RWPE2 (cell line): ENCODE results near the gene TDRD12.

ENCODE experiments used
- ATAC-seq: fragments of 200-7000 bp; cut with Tn5 transposase; 3 replicates; pipeline ENCODE4 v1.9.1; 2021; ENCODE audit warnings: low read depth
- DNase-seq: peaks from one replicate; pipeline ENCODE4 v3.0.0-alpha.2; 2020; ENCODE audit warnings: low spot score
- H3K27ac ChIP-seq: fragments of 450-650 bp; 2 replicates; pipeline ENCODE4 v1.5.1; 2017; ENCODE audit warnings: mild to moderate bottlenecking; ENCODE audit not compliant: poor library complexity, severe bottlenecking
- H3K27me3 ChIP-seq: fragments of 250-450 bp; sonication (Bioruptor Pico); 2 replicates; pipeline ENCODE4 v1.5.1; 2021; ENCODE audit warnings: mild to moderate bottlenecking, moderate library complexity; ENCODE audit not compliant: insufficient read depth, poor library complexity, severe bottlenecking
- H3K36me3 ChIP-seq: fragments of 250-450 bp; sonication (Bioruptor Pico); 2 replicates; pipeline ENCODE4 v1.5.1; 2020; ENCODE audit warnings: low read depth, mild to moderate bottlenecking, moderate library complexity
- H3K4me1 ChIP-seq: fragments of 250-450 bp; sonication (Bioruptor Pico); 2 replicates; pipeline ENCODE4 v1.5.1; 2021; ENCODE audit warnings: mild to moderate bottlenecking, moderate library complexity; ENCODE audit not compliant: insufficient read depth, poor library complexity, severe bottlenecking
- H3K4me3 ChIP-seq: fragments of 250-450 bp; sonication (Bioruptor Pico); 2 replicates; pipeline ENCODE4 v1.5.1; 2021; ENCODE audit warnings: mild to moderate bottlenecking, moderate library complexity; ENCODE audit not compliant: severe bottlenecking
- H3K9me3 ChIP-seq: fragments of 250-450 bp; sonication (Bioruptor Pico); 2 replicates; pipeline ENCODE4 v1.5.1; 2021; ENCODE audit warnings: mild to moderate bottlenecking, moderate library complexity; ENCODE audit not compliant: severe bottlenecking
- TF ChIP-seq, protein P1 (sequence below): fragments of 450-650 bp; IDR thresholded peaks from one replicate; pipeline ENCODE4 v1.5.1; 2017; ENCODE audit warnings: mild to moderate bottlenecking, moderate library complexity; ENCODE audit not compliant: poor library complexity, severe bottlenecking

The TDRD12 gene

DNA sequence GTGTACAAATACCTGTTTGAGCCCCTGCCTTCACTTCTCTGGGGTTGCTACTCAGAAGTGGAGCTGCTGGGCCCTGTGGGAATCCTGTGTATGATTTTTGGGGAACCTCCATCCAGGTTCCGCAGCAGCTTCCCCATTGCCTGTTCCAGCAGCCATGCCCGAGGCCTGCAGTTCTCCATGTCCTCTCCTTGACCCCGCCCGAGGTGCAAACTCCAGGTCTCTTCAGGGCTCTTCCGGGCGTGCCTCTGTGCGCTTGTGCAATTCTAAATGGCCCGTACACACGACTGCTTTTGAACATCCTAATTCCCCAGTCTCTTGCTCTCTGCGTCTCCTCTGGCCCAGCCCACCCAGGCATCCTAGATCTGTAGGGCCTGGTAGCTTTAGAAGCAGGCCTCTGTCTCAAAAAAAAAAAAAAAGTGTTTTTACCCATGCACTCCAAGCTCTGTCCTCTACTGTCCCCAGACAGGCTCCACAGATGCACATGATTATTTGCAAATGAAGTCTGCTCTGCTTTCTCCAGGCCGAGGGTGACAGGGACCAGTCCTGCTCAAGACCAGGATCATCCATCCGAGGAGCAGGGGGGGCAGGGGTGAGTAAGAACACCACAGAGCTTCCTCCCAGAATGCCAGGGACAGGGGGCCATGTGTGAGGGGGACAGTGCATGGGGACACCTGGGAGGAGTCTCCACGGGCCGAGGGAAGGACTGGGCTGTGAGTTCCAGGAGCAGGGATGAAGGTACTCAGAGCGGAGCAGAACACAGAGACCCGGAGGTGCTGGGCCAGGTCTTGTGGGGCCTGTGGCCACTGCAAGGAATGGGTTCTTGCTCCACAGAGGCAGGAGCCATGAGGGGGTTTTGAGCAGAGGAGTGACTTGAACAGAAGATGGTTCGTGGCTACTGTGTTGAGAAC, 98.3 kb downstream of the TDRD12 start:
- DNase-seq (no peak), ATAC-seq (no peak)
- Histone ChIP-seq H3K4me3 (no peak overlapping the region), H3K36me3 (no peaks in the 10 kb centered on the region), H3K9me3 (no peaks in the 10 kb centered on the region), H3K4me1 (no peaks in the 10 kb centered on the region), H3K27me3 (no peaks in the 10 kb centered on the region), H3K27ac (no peak overlapping the region)
- TF ChIP-seq, protein P1, sequence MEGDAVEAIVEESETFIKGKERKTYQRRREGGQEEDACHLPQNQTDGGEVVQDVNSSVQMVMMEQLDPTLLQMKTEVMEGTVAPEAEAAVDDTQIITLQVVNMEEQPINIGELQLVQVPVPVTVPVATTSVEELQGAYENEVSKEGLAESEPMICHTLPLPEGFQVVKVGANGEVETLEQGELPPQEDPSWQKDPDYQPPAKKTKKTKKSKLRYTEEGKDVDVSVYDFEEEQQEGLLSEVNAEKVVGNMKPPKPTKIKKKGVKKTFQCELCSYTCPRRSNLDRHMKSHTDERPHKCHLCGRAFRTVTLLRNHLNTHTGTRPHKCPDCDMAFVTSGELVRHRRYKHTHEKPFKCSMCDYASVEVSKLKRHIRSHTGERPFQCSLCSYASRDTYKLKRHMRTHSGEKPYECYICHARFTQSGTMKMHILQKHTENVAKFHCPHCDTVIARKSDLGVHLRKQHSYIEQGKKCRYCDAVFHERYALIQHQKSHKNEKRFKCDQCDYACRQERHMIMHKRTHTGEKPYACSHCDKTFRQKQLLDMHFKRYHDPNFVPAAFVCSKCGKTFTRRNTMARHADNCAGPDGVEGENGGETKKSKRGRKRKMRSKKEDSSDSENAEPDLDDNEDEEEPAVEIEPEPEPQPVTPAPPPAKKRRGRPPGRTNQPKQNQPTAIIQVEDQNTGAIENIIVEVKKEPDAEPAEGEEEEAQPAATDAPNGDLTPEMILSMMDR: no peak

DNA sequence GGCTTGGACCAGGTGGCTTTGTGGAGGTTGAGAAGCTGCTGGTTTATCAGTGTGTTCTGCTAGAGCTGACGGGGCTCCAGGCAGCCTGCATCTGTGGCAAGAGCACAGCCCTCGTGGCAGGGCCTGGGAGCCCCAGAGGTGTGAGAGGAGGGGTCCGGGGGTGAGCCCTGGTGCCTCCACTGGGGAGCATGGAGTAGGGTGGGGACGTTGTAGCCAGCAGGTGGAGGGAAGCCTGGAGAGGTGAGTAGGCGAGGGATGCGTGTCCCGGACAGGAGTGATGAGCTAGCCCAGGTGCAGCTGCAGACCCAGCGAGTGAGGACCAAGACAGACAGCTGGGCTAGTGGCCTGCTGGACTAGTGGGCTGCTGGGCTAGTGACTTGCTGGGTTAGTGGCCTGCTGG, 99.0 kb downstream of the TDRD12 start:
- no peak for ATAC-seq
- Histone ChIP-seq H3K9me3 (no peaks in the 10 kb centered on the region), H3K27ac (no peak overlapping the region), H3K36me3 (no peaks in the 10 kb centered on the region), H3K4me3 (no peak overlapping the region), H3K27me3 (no peaks in the 10 kb centered on the region), H3K4me1 (no peaks in the 10 kb centered on the region)
- DNase-seq: no peak
- TF ChIP-seq, protein P1: no peak

DNA sequence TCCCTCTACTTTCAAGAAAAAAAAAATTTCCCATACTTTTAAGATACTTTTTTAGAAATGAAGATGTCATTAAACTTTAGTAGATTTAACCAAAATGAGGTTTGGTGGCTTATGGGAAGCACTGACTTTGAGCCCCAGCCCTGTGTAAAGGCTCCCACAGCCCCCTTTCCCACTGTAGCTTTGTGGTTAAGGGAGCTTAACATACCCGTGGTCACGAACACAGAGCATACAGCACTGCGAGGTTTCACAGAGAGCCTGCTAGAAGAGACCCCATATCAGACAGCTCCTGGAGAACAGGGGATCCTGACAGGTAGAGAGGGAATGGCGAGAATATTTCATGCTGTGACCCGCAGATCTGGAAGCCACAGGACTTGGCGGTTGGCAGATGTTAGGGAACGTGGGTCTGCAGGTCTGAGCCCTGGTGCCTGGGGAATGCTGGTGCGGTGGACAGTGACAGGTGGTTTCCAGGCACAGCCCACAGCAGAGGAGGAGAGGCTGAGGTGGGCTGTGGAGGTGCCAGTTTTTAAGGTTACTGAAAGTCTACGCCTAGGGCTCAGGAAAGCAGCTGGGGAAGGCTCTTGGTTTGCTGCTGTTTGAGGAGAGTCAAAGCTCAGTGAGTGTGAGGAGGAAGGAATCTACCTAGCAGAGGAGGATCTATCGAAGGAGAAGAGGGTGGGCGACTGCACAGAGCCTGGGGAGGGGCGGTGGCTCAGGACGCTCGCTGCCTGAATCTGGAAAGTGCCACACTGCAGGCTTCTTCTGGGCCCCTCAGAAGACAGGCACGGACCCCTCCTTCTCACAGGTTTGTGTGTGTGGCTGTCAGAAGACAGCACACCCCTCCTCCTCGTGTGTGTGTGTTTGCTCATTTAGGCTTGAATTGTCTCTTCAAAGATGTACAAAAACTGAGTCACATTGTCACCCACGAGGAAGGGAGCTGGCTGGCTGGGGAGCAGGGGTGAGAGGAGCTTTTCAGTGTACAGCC, 100.1 kb downstream of the TDRD12 start:
- ATAC-seq (no peak), DNase-seq (no peak)
- H3K27me3 ChIP-seq: no peaks in the 10 kb centered on the region
- no peaks in the 10 kb centered on the region for H3K9me3 ChIP-seq
- TF ChIP-seq, protein P1: no peak
- no peaks in the 10 kb centered on the region for H3K4me1 ChIP-seq
- H3K27ac ChIP-seq: no peak overlapping the region
- H3K36me3 ChIP-seq: no peaks in the 10 kb centered on the region
- H3K4me3 ChIP-seq: no peak overlapping the region

DNA sequence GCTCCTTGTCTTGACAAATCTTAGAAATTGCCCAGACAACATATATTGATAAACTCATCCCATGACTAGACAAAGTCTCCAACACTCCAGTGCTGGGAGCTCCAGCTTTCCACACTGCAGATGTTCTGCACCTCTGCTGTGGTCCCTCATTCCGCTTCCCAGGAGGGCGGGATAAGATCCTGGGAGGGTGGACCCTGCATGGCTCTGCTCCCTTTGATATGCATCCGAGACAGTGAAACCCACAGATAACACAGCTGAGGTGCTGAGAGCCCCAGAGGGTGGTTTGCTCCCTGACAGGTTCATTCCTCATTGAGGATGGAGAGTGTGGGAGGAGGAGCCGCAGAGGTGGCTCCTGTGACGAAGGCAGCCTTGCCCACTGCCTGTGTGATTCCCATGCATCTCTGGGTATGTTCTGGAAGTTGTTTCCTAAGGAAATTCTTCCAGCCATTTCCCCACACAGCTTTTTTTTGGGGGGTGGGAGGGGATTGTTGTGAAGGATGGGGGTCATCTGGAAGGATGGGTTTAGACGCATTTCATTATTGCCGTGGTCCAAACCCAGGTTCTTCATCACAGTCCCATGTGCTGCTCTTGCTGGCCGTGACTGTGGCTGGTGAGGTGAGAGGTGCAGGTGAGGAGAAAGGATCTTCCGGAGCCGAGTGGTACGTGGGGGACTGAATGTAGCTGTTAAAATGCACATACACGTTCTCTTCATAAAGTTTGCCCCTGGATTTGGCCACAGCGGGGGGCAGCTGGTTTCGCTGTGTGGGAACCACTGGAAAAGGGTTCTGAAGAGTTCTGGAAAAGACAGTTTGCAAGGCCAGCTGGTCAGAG, 103.6 kb downstream of the TDRD12 start:
- H3K4me1 ChIP-seq: no peaks in the 10 kb centered on the region
- no peaks in the 10 kb centered on the region for H3K36me3 ChIP-seq
- ATAC-seq: no peak

More for the DNA sequence above, 103.6 kb downstream of the TDRD12 start:
- Histone ChIP-seq H3K4me3 (no peak overlapping the region), H3K27ac (no peak overlapping the region), H3K9me3 (no peaks in the 10 kb centered on the region), H3K27me3 (no peaks in the 10 kb centered on the region)
- no peak for DNase-seq
- TF ChIP-seq, protein P1: no peak
